ENCODE results near the gene GPRIN1.
"Not testable (repeated sequence)": the region's sequence is repeated elsewhere in the genome, so short reads cannot be mapped to it uniquely, and the experiment has no call there.

Gene GPRIN1

GRCh38 chr5:176575488-176576422 is 34.2 kb downstream of the GPRIN1 start:
- no peak for DNase-seq (ENCODE audit: low spot score)
- FAIRE-seq: no peak

GRCh38 chr5:176575066-176575465 is 34.9 kb downstream of the GPRIN1 start:
- FAIRE-seq (no peak), DNase-seq (ENCODE audit: low spot score) (no peak)

- FAIRE-seq (no peak), DNase-seq (ENCODE audit: low spot score) (no peak)
These were observed 35.7 kb downstream of the GPRIN1 start for GRCh38 chr5:176574297-176574591.

GRCh38 chr5:176573564-176574296 is 36.2 kb downstream of the GPRIN1 start:
- peak; percentile 88 for FAIRE-seq
- DNase-seq (ENCODE audit: low spot score): peak; percentile 61

GRCh38 chr5:176570044-176570443 is 39.9 kb downstream of the GPRIN1 start:
- DNase-seq (ENCODE audit: low spot score): no peak
- FAIRE-seq: no peak

- no peak for FAIRE-seq
- DNase-seq (ENCODE audit: low spot score): no peak
These were observed 41.3 kb downstream of the GPRIN1 start for GRCh38 chr5:176568657-176569056.

GRCh38 chr5:176565760-176566288 is 44.1 kb downstream of the GPRIN1 start:
- FAIRE-seq: no peak

GRCh38 chr5:176564002-176564401 is 46.0 kb downstream of the GPRIN1 start:
- FAIRE-seq: no peak

More at GRCh38 chr5:176565760-176566288, 44.1 kb downstream of the GPRIN1 start:
- no peak for DNase-seq (ENCODE audit: low spot score)

GRCh38 chr5:176562189-176562588 is 47.8 kb downstream of the GPRIN1 start:
- FAIRE-seq (no peak), DNase-seq (ENCODE audit: low spot score) (no peak)

More at GRCh38 chr5:176564002-176564401, 46.0 kb downstream of the GPRIN1 start:
- DNase-seq (ENCODE audit: low spot score): peak; percentile 36

- DNase-seq (ENCODE audit: low spot score) (no peak), FAIRE-seq (no peak)
These were observed 48.7 kb downstream of the GPRIN1 start for GRCh38 chr5:176561259-176561658.

- DNase-seq (ENCODE audit: low spot score): no peak
- peak; percentile 27 for FAIRE-seq
These were observed 49.6 kb downstream of the GPRIN1 start for GRCh38 chr5:176560364-176560763.

- FAIRE-seq: peak; percentile 30
- no peak for DNase-seq (ENCODE audit: low spot score)
These were observed 50.3 kb downstream of the GPRIN1 start for GRCh38 chr5:176559683-176560082.

- DNase-seq (ENCODE audit: low spot score) (no peak), FAIRE-seq (no peak)
These were observed 52.1 kb downstream of the GPRIN1 start for GRCh38 chr5:176557846-176558245.

GRCh38 chr5:176553260-176554085 is 56.5 kb downstream of the GPRIN1 start:
- DNase-seq (ENCODE audit: low spot score) (peak; percentile 32), FAIRE-seq (no peak)

- DNase-seq (ENCODE audit: low spot score) (no peak), FAIRE-seq (no peak)
These were observed 57.6 kb downstream of the GPRIN1 start for GRCh38 chr5:176552332-176552869.

GRCh38 chr5:176550937-176551336 is 59.0 kb downstream of the GPRIN1 start:
- FAIRE-seq; DNase-seq (ENCODE audit: low spot score): not testable (repeated sequence)

GRCh38 chr5:176550275-176550831 is 59.6 kb downstream of the GPRIN1 start:
- DNase-seq (ENCODE audit: low spot score) (no peak), FAIRE-seq (no peak)

GRCh38 chr5:176549871-176550270 is 60.1 kb downstream of the GPRIN1 start:
- DNase-seq (ENCODE audit: low spot score): no peak
- no peak for FAIRE-seq

GRCh38 chr5:176548967-176549444 is 61.0 kb downstream of the GPRIN1 start, which contains the start of gene CDHR2:
Gene CDHR2, plus strand, starts transcription at chr5:176549342. Its CDS starts 16,011 bp downstream, at chr5:176565353.
- DNase-seq (ENCODE audit: low spot score) (no peak), FAIRE-seq (no peak)

- no peak for FAIRE-seq
- DNase-seq (ENCODE audit: low spot score): no peak
These were observed 62.2 kb downstream of the GPRIN1 start for GRCh38 chr5:176547802-176548201.

Measured in urothelium cell line (cell line).